Measurements from ENCODE around the gene RSPO1. TPM values are rescaled to one million over a fixed set of nuclear protein-coding genes. Genes with fewer than 3 reads are reported as not detected.

The RSPO1 gene
- total and polyA plus RNA-seq, 2 of the 13 experiments (the other 11 are each of a cell fraction or from before 2014, with no cell fraction given), result not detected

- no peak overlapping the region for H3K27ac ChIP-seq (ENCODE audit: extremely low read length, insufficient read depth, low read length)
- no peak overlapping the region for H2AFZ ChIP-seq (ENCODE audit: low read length)
- peaks cover 8% of the 10 kb centered on the region for H3K4me1 ChIP-seq (ENCODE audit: insufficient read depth, low read length)
- POLR2A ChIA-PET, result no interaction called here
- no TSS peak for BruUV-seq (replicated peaks)
- no peak for FAIRE-seq
- H3K9me3 ChIP-seq (ENCODE audit: low read length), result no peaks in the 10 kb centered on the region
- no peak overlapping the region for H3K9ac ChIP-seq (ENCODE audit: insufficient read depth, low read depth, low read length)
- intact Hi-C loops (cut with micrococcal nuclease; ENCODE audit: unreplicated experiment) (no loop called here), in situ Hi-C loops (cut with HindIII; ENCODE audit: extremely low pct_ligation_motif_present, low pct_unique_long_range_greater_than_20kb) (no loop called here)
- DNase-seq (ENCODE audit: low spot score), result no peak
- H3K36me3 ChIP-seq (replicated peaks in 1 of 2; ENCODE audit: control insufficient read depth in 1 of 2, insufficient read depth in 2 of 2, low read length in 2 of 2), result no peaks in the 10 kb centered on the region
- peaks cover 3 to 53% of the 10 kb centered on the region in 2 experiments; a peak in 3 of 5 replicates for H3K27me3 ChIP-seq (ENCODE audit: control insufficient read depth in 1 of 2, insufficient read depth in 2 of 2, low read length in 2 of 2)
- H3K4me3 ChIP-seq (replicated peaks in 1 of 3; ENCODE audit: insufficient read depth in 1 of 3, low read depth in 2 of 3, low read length in 3 of 3), result no peak overlapping the region
- no peaks in the 10 kb centered on the region for H4K20me1 ChIP-seq (ENCODE audit: insufficient read depth, low read length)
- CTCF ChIA-PET (ENCODE audit: low intra/inter-chr PET ratio, low total read pairs), result no interaction called here
- no peaks in the 10 kb centered on the region for H3K79me2 ChIP-seq (ENCODE audit: insufficient read depth, low read length)
- 0% methylated on average over 1 of the region's 10 CpGs for WGBS (ENCODE audit: low lambda C conversion rate)
- H3K4me2 ChIP-seq (ENCODE audit: low read depth, low read length), result no peak overlapping the region
- ATAC-seq, result peak; percentile 37
- TF ChIP-seq, protein P1, sequence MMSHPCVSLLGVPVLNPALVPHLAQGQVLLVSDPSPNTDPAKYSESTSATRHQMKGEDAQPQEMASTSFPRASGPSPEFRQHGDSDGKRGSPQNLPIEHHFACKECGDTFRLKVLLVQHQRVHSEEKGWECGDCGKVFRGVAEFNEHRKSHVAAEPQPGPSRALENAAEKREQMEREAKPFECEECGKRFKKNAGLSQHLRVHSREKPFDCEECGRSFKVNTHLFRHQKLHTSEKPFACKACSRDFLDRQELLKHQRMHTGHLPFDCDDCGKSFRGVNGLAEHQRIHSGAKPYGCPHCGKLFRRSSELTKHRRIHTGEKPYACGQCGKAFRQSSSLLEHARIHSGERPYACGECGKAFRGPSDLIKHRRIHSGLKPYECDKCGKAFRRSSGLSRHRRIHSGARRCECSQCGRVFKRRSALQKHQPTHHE (CRISPR knock-in tag; IDR thresholded peaks at IDR 0.05; ENCODE audit: borderline replicate concordance), result no peak
- TF ChIP-seq THAP9 (CRISPR knock-in tag; IDR thresholded peaks at IDR 0.05; ENCODE audit: borderline replicate concordance), result peak; percentile 91; the same call in 1 of the 2 replicates
- TF ChIP-seq GRHL1 (CRISPR knock-in tag; conservative IDR thresholded peaks at IDR 0.05), result no peak
- TF ChIP-seq, protein P2, sequence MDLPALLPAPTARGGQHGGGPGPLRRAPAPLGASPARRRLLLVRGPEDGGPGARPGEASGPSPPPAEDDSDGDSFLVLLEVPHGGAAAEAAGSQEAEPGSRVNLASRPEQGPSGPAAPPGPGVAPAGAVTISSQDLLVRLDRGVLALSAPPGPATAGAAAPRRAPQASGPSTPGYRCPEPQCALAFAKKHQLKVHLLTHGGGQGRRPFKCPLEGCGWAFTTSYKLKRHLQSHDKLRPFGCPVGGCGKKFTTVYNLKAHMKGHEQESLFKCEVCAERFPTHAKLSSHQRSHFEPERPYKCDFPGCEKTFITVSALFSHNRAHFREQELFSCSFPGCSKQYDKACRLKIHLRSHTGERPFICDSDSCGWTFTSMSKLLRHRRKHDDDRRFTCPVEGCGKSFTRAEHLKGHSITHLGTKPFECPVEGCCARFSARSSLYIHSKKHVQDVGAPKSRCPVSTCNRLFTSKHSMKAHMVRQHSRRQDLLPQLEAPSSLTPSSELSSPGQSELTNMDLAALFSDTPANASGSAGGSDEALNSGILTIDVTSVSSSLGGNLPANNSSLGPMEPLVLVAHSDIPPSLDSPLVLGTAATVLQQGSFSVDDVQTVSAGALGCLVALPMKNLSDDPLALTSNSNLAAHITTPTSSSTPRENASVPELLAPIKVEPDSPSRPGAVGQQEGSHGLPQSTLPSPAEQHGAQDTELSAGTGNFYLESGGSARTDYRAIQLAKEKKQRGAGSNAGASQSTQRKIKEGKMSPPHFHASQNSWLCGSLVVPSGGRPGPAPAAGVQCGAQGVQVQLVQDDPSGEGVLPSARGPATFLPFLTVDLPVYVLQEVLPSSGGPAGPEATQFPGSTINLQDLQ (CRISPR knock-in tag; IDR thresholded peaks at IDR 0.05), result no peak
- no peak for TF ChIP-seq FOXK2 (IDR thresholded peaks at IDR 0.05)
- TF ChIP-seq ZC3H13 (CRISPR knock-in tag; IDR thresholded peaks at IDR 0.05), result no peak
- no peak for TF ChIP-seq HES4 (CRISPR knock-in tag; IDR thresholded peaks at IDR 0.05; ENCODE audit: borderline replicate concordance)
- TF ChIP-seq, protein P3, sequence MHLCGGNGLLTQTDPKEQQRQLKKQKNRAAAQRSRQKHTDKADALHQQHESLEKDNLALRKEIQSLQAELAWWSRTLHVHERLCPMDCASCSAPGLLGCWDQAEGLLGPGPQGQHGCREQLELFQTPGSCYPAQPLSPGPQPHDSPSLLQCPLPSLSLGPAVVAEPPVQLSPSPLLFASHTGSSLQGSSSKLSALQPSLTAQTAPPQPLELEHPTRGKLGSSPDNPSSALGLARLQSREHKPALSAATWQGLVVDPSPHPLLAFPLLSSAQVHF (CRISPR knock-in tag; IDR thresholded peaks at IDR 0.05), result no peak
- TF ChIP-seq ZBTB4 (CRISPR knock-in tag; IDR thresholded peaks at IDR 0.05; ENCODE audit: borderline replicate concordance), result no peak
These were observed 39.2 kb upstream of the RSPO1 start for GRCh38 chr1:37673920-37674319.
